HG02973 (cell line): ENCODE data around the gene ZNF774.
"Not testable (repeated sequence)": the region's sequence is repeated elsewhere in the genome, so short reads cannot be mapped to it uniquely, and the experiment has no call there.

Experiments
- ATAC-seq: cut with Tn5 transposase; IDR thresholded peaks from one replicate; pipeline ENCODE4 v1.9.1; 2021; ENCODE audit warnings: moderate library complexity; ENCODE audit not compliant: unreplicated experiment

The ZNF774 gene

GRCh38 chr15:90344662-90345061 lies 7.4 kb upstream of the ZNF774 start:
- no peak for ATAC-seq

DNA sequence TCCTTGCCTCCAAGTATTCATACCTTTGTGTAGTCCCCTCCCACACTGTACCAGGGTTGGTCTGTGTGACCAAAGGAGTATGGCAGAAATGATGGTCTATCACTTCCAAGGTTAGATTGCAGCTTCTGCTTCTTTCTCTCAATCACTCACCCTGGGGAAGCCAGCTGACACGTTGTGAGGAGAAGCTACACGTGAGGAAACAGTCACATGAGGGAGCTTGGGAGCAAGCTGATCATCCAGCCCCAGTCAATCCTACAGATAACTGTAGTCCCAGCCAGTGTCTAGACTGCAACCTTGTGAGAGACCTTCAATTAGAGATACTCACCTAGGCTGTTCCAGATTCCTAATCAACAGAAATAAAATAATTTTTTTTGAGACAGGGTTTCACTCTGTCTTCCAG lies 6.2 kb upstream of the ZNF774 start:
- ATAC-seq: no peak

GRCh38 chr15:90347431-90348065 lies 4.5 kb upstream of the ZNF774 start:
- ATAC-seq: not testable (repeated sequence)

- ATAC-seq: no peak
Measured at GRCh38 chr15:90348456-90348855, 3.6 kb upstream of the ZNF774 start.

- no peak for ATAC-seq
Measured at GRCh38 chr15:90349072-90349471, 3.0 kb upstream of the ZNF774 start.

GRCh38 chr15:90349821-90350220 lies 2.3 kb upstream of the ZNF774 start:
- no peak for ATAC-seq

DNA sequence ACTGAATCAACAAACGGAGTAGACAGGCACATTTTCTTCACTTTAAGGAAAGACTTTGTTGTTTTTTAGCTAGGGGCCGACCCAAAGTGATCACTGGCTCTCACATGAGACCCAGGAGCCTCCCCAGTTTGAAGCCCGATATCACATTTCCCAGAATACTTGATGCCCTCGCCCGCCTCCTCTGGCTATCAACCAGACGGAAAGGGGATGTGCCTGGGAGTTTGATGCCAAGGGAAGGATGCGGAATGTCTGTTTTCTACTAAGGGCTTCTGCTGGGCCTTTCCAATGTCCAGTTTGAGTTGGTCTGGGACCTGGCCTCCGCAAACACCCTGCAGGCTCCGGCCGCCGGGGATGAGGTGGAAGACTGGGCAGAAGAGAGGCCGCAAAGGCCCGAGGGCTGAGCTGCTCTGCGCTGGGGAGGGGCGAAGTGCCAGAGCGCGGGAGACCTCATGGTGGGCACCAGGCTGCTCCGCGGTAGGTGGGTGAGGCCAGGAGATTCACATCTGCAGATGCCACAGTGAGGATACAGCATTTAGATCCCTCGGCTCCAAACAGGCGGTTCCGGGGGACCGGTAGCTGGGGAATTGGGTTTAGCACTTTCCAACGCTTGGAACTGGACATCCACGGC lies 491 bp upstream of the ZNF774 start:
- ATAC-seq: no peak

GRCh38 chr15:90354986-90355385 lies 2.9 kb downstream of the ZNF774 start:
- no peak for ATAC-seq

DNA sequence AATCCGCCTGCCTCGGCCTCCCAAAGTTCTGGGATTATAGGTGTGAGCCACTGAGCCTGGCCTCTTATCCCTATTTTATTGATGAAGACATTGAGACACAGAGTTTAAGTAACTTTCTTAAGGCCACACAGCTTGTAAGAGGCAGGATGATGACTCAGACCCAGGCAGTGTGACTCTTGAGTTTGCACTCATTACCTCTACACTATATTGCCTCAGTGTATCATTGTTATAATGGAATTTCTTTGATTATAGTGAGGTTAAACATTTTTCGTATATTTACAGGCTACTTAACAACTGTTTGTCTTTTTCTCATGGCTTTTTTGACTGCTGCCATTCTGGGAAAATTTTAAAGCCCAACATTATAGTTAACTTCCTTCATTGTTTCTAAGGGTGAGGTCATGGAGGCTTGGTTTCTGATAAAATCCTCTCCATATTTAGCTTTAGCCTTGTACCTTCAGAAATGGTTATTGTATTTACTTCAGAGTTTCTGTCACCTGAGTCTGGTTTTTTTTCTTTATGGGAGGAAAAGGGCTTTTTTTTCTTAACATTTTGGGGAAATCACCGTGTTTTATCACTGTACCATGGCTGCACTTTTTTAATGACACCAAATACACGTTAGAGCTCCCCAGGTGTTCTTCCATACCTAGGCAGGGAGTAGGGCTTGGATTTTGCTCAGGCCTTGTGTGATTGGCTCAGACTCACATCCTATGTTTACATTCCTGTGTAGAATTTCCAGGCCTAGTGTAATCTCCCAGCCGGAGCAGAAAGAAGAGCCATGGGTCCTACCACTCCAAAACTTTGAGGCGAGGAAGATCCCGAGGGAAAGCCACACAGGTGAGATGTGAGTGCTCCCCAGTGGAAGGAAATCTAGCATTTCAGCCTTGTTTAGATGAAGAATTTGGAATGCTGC lies 6.3 kb downstream of the ZNF774 start:
- no peak for ATAC-seq

DNA sequence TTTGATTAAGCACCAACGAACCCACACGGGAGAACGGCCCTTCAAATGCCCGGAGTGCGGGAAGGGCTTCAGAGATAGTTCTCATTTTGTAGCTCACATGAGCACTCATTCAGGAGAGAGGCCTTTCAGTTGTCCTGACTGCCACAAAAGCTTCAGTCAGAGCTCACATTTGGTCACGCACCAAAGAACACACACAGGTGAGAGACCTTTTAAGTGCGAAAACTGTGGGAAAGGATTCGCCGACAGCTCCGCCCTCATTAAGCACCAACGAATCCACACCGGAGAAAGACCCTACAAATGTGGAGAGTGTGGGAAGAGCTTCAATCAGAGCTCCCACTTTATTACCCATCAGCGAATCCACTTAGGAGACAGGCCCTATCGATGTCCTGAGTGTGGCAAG lies 8.7 kb downstream of the ZNF774 start:
- ATAC-seq: no peak

DNA sequence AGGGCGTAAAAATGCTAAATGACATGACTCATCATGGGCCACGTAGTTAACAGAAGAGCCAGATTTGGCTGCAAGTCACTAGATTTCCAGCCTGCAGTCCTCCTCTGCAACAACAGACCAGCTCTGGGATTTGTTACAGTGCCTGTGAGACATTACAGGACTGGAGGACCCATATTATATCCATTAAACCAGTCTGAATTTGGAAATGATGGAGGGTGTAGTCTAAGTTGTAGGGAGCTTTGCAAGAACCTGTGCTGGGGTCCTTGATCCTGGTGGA lies 10.8 kb downstream of the ZNF774 start:
- ATAC-seq: no peak

DNA sequence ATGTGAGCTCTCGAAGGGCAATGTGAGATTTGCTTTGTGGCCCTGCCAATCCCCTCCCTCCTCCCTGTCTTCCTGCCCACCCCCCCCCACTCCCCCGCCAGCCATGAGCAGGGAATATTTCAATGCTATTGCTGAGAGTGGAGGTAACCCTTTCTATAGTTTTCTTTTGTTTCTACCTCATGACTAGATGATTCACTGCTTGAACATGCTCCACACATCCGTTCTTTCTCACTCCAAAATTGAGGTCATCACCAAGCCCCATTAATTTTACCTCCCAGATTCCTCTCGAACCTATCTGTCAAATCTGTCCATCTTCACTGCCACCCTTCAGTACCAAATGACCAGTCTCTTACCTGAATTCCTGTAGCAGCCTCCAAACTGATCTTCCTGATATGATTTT lies 12.2 kb downstream of the ZNF774 start:
- no peak for ATAC-seq

- ATAC-seq: no peak
Measured at GRCh38 chr15:90365414-90366055, 13.5 kb downstream of the ZNF774 start.

DNA sequence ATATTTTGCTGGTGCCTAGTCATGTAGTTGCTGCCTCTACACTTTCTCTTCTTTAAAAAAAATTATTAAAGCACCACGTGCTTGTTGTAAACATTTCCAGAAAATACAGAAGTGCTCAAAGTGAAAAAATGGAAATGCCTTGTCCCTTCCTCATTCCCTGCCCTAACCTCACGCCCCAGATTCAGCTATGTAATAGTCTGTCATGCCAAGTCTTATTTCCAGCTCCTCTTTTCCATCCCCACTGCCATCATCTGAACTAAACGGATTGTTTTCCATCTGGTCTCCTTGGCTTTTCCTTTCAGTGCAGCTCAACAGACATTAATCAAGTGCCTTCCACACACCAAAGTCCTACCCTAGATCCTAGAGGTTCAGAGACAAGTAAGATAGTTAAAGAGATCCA lies 15.5 kb downstream of the ZNF774 start:
- ATAC-seq: no peak

- ATAC-seq: no peak
Measured at GRCh38 chr15:90375071-90375470, 23.0 kb downstream of the ZNF774 start.

DNA sequence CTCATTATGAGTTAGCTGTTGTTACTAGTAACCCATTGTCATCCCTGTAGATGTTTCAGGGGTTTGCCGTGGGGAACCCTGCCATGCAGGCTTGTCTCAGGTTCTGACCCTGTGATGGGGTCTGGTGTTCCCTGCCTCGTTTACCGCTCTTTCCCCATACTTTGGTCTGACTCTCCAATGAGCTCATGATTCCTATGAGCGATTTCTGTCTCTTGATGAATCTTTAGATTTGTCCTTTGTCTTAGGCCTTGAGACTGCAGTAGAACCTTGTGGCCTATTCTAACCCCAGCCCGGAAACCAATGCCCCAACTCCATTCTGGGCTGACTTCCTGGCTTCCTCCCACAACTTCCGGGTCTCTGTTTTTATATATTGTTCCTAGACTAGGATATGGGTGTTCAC lies 24.7 kb downstream of the ZNF774 start:
- no peak for ATAC-seq

- no peak for ATAC-seq
Measured at GRCh38 chr15:90379263-90379662, 27.2 kb downstream of the ZNF774 start.

DNA sequence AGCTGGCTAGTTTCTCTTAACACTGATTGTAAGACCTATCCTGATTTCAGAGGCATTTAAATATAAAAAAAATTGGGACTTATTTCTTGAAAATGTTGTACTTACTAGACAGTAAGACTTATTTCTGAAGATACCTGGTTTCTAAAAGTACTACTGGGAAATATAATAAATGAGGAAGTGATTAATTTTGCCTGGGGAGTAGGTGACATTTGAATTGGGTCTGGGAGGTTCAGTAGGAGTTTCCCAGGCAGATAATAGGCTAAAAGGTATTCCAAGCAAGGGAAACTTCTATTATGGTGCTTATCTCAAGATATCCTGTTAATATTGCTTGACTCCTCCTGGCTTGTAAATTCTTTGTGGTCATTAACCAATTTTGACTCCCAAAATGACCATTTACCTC lies 29.4 kb downstream of the ZNF774 start:
- ATAC-seq: no peak

GRCh38 chr15:90382320-90382719 lies 30.2 kb downstream of the ZNF774 start:
- ATAC-seq: no peak

- no peak for ATAC-seq
Measured at GRCh38 chr15:90386221-90386620, 34.1 kb downstream of the ZNF774 start.

DNA sequence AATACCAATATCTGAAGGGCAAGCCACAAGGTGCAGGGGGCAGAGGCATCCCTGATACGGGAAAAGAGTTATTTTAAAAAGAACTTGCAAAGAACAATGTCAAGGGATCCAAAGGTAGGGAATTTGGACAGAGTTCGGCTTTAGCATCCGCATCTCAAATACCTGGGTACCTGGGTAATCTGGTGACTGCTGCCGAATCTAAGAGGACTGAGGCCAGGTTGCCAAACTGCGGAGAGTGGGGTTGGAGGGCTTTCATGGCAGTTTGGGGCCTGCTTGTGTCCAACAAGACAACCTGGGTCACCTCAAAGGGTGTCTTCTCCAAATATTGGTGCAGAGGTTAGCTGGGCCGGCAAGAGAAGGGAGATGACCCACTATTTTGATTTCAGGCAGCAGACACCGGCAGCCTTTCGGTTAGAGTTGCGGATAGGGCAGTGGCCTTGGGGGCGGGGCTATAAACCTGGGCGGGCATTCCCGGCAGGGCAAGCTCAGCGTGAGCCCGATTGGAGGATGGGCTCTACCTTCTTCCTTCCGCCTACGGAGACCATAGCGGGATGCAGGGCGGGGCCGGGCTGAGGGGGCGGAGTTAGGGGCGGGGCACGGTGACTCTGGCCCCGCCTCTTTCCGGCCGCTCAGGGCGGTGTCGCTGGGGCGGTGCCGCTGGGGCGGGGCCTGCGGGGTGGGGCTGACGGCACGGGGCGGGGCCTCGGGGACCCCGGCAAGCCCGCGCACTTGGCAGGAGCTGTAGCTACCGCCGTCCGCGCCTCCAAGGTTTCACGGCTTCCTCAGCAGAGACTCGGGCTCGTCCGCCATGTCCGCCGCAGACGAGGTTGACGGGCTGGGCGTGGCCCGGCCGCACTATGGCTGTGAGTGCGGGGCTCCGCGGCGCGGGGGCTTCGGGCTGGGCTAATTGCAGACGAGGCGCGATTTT lies 35.7 kb downstream of the ZNF774 start, which contains the start of gene IQGAP1:
TSS of gene IQGAP1 (plus strand) at position 709 of the 928 bp plus-strand sequence. CDS start at position 809, 100 bp downstream.
- peak; percentile 89 for ATAC-seq
